Chondrocyte (in vitro differentiated cells): Measurements from ENCODE around the gene PRR14. TPM values are rescaled to one million over a fixed set of nuclear protein-coding genes. Genes with fewer than 3 reads are reported as not detected.

Source experiments
- DNase-seq: peaks from one replicate; pipeline ENCODE4 v3.0.0; 2021; ENCODE audit warnings: mixed read lengths, low spot score
- H3K27ac Mint-ChIP-seq: one replicate; pipeline ENCODE4 v1.8.0; 2021; ENCODE audit warnings: mild to moderate bottlenecking, moderate library complexity, mixed read lengths; ENCODE audit not compliant: unreplicated experiment
- H3K27me3 Mint-ChIP-seq: 2 replicates; pipeline ENCODE4 v1.8.0; 2021; ENCODE audit warnings: low read depth, mixed read lengths
- H3K36me3 Mint-ChIP-seq: 2 replicates; pipeline ENCODE4 v1.8.0; 2021; ENCODE audit warnings: low read depth, mixed read lengths
- H3K4me1 Mint-ChIP-seq: 2 replicates; pipeline ENCODE4 v1.8.0; 2021; ENCODE audit warnings: low read depth, mild to moderate bottlenecking, mixed read lengths
- H3K4me3 Mint-ChIP-seq: one replicate; pipeline ENCODE4 v1.8.0; 2021; ENCODE audit warnings: mild to moderate bottlenecking, moderate library complexity, mixed read lengths; ENCODE audit not compliant: unreplicated experiment
- H3K9me3 Mint-ChIP-seq: 2 replicates; pipeline ENCODE4 v1.8.0; 2021; ENCODE audit warnings: low read depth, mixed read lengths
- CTCF ChIP-seq: fragments of 200-600 bp; sonication (generic); IDR thresholded peaks from 2 replicates; pipeline ENCODE4 v1.5.0; 2021; ENCODE audit warnings: antibody characterized with exemption, mild to moderate bottlenecking, moderate library complexity
- total RNA-seq: library from RNA; stranded (reverse); gene quantifications from 3 replicates; pipeline ENCODE4 v1.2.1, GENCODE V29; 2021

PRR14 gene
- total RNA-seq, 1 donor from 2014 or later, result 42.0 TPM

GRCh38 chr16:30662449-30662848 lies 11.7 kb downstream of the PRR14 start:
- no peak overlapping the region for H3K27ac Mint-ChIP-seq
- H3K36me3 Mint-ChIP-seq, result peaks cover 25% of the 10 kb centered on the region
- TF ChIP-seq CTCF, result no peak
- H3K27me3 Mint-ChIP-seq, result no peaks in the 10 kb centered on the region
- no peak overlapping the region for H3K4me3 Mint-ChIP-seq
- H3K9me3 Mint-ChIP-seq, result no peaks in the 10 kb centered on the region
- peaks cover 30% of the 10 kb centered on the region for H3K4me1 Mint-ChIP-seq
- no peak for DNase-seq

- no peak for TF ChIP-seq CTCF
- Mint-ChIP-seq H3K27me3 (no peaks in the 10 kb centered on the region), H3K27ac (no peak overlapping the region), H3K4me1 (peaks cover 28% of the 10 kb centered on the region), H3K9me3 (no peaks in the 10 kb centered on the region), H3K36me3 (peaks cover 30% of the 10 kb centered on the region), H3K4me3 (no peak overlapping the region)
- DNase-seq, result no peak
These were observed 12.3 kb downstream of the PRR14 start for GRCh38 chr16:30663038-30663437.

GRCh38 chr16:30663820-30664219 lies 13.1 kb downstream of the PRR14 start:
- no peaks in the 10 kb centered on the region for H3K9me3 Mint-ChIP-seq
- no peak for DNase-seq
- peaks cover 28% of the 10 kb centered on the region for H3K4me1 Mint-ChIP-seq
- peaks cover 33% of the 10 kb centered on the region for H3K36me3 Mint-ChIP-seq
- H3K27ac Mint-ChIP-seq, result no peak overlapping the region
- H3K27me3 Mint-ChIP-seq, result no peaks in the 10 kb centered on the region
- H3K4me3 Mint-ChIP-seq, result no peak overlapping the region
- no peak for TF ChIP-seq CTCF

- peaks cover 28% of the 10 kb centered on the region for H3K4me1 Mint-ChIP-seq
- DNase-seq, result no peak
- H3K27me3 Mint-ChIP-seq, result no peaks in the 10 kb centered on the region
- no peaks in the 10 kb centered on the region for H3K9me3 Mint-ChIP-seq
- TF ChIP-seq CTCF, result no peak
- peaks cover 35% of the 10 kb centered on the region for H3K36me3 Mint-ChIP-seq
- H3K27ac Mint-ChIP-seq, result no peak overlapping the region
- no peak overlapping the region for H3K4me3 Mint-ChIP-seq
These were observed 13.9 kb downstream of the PRR14 start for GRCh38 chr16:30664616-30665109.

- no peak for TF ChIP-seq CTCF
- Mint-ChIP-seq H3K27me3 (no peaks in the 10 kb centered on the region), H3K4me1 (peaks cover 27% of the 10 kb centered on the region), H3K27ac (no peak overlapping the region), H3K9me3 (no peaks in the 10 kb centered on the region), H3K36me3 (peaks cover 35% of the 10 kb centered on the region), H3K4me3 (no peak overlapping the region)
- no peak for DNase-seq
These were observed 14.5 kb downstream of the PRR14 start for GRCh38 chr16:30665155-30665829.
